Measurements from ENCODE around the gene ESYT3. TPM values are rescaled to one million over a fixed set of nuclear protein-coding genes. Genes with fewer than 3 reads are reported as not detected.

ESYT3 gene
- total RNA-seq, 1 donor from 2014 or later: 1.1 TPM

- H3K36me3 ChIP-seq (ENCODE audit: control insufficient read depth, insufficient read depth, low read length): no peaks in the 10 kb centered on the region
- no peak for TF ChIP-seq CTCF (IDR thresholded peaks at IDR 0.05; ENCODE audit: insufficient read depth, low read length, severe bottlenecking)
- H3K27me3 ChIP-seq (ENCODE audit: control insufficient read depth, insufficient read depth, low read length): no peaks in the 10 kb centered on the region
- FAIRE-seq (no peak), DNase-seq (ENCODE audit: low read depth) (no peak)
- no peak overlapping the region for H3K4me3 ChIP-seq (ENCODE audit: low read depth, low read length)
Measured at GRCh38 chr3:138441256-138441655, 6.8 kb downstream of the ESYT3 start.

- DNase-seq (ENCODE audit: low read depth) (peak; percentile 23), FAIRE-seq (no peak)
- Histone ChIP-seq H3K27me3 (ENCODE audit: control insufficient read depth, insufficient read depth, low read length) (no peaks in the 10 kb centered on the region), H3K36me3 (ENCODE audit: control insufficient read depth, insufficient read depth, low read length) (no peaks in the 10 kb centered on the region), H3K4me3 (ENCODE audit: low read depth, low read length) (no peak overlapping the region)
- no peak for TF ChIP-seq CTCF (IDR thresholded peaks at IDR 0.05; ENCODE audit: insufficient read depth, low read length, severe bottlenecking)
Measured at GRCh38 chr3:138441742-138442141, 7.3 kb downstream of the ESYT3 start.

- Histone ChIP-seq H3K36me3 (ENCODE audit: control insufficient read depth, insufficient read depth, low read length) (no peaks in the 10 kb centered on the region), H3K27me3 (ENCODE audit: control insufficient read depth, insufficient read depth, low read length) (no peaks in the 10 kb centered on the region), H3K4me3 (ENCODE audit: low read depth, low read length) (no peak overlapping the region)
- TF ChIP-seq CTCF (IDR thresholded peaks at IDR 0.05; ENCODE audit: insufficient read depth, low read length, severe bottlenecking): no peak
- FAIRE-seq (no peak), DNase-seq (ENCODE audit: low read depth) (peak; percentile 45)
Measured at GRCh38 chr3:138442433-138442832, 8.0 kb downstream of the ESYT3 start.

GRCh38 chr3:138443091-138443490 is 8.7 kb downstream of the ESYT3 start:
- FAIRE-seq (no peak), DNase-seq (ENCODE audit: low read depth) (no peak)
- no peak for TF ChIP-seq CTCF (IDR thresholded peaks at IDR 0.05; ENCODE audit: insufficient read depth, low read length, severe bottlenecking)
- Histone ChIP-seq H3K27me3 (ENCODE audit: control insufficient read depth, insufficient read depth, low read length) (no peaks in the 10 kb centered on the region), H3K4me3 (ENCODE audit: low read depth, low read length) (no peak overlapping the region), H3K36me3 (ENCODE audit: control insufficient read depth, insufficient read depth, low read length) (no peaks in the 10 kb centered on the region)

- TF ChIP-seq CTCF (IDR thresholded peaks at IDR 0.05; ENCODE audit: insufficient read depth, low read length, severe bottlenecking): no peak
- FAIRE-seq (no peak), DNase-seq (ENCODE audit: low read depth) (no peak)
- no peaks in the 10 kb centered on the region for H3K36me3 ChIP-seq (ENCODE audit: control insufficient read depth, insufficient read depth, low read length)
- no peaks in the 10 kb centered on the region for H3K27me3 ChIP-seq (ENCODE audit: control insufficient read depth, insufficient read depth, low read length)
- no peak overlapping the region for H3K4me3 ChIP-seq (ENCODE audit: low read depth, low read length)
Measured at GRCh38 chr3:138443521-138444503, 9.4 kb downstream of the ESYT3 start.

Measured in bronchial epithelial cell (primary cell).